Measurements from ENCODE around the gene BORCS5. TPM values are rescaled to one million over a fixed set of nuclear protein-coding genes. Genes with fewer than 3 reads are reported as not detected.

Gene BORCS5
- total RNA-seq, 1 donor from 2014 or later: 14.4 TPM

DNA sequence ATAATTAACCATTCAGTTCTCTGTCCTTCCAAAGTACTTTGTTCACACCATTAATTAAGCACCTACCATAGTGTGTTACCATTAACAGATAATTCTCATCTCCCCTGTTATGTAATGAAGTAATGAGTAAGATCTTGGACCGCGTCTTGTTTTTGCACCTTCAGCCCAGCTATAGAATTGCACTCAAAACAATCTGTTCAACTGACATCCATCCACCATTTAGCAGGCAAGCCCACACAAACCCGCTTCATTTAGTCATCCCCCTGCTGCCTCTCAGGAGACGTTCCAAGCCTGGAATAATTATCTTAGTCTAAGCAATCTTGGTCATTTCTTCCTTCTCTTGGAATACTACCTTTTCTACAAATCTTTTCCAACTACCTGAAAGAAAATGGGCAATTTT, 131.4 kb downstream of the BORCS5 start:
- no peak for DNase-seq (ENCODE audit: extremely low spot score, unreplicated experiment)
- Mint-ChIP-seq H3K27ac (peak overlapping the region; percentile 57), H3K9me3 (no peaks in the 10 kb centered on the region), H3K4me1 (ENCODE audit: unreplicated experiment) (peaks cover 5% of the 10 kb centered on the region), H3K27me3 (no peaks in the 10 kb centered on the region), H3K4me3 (no peak overlapping the region), H3K36me3 (peaks cover 37% of the 10 kb centered on the region)
- TF ChIP-seq, protein P1, sequence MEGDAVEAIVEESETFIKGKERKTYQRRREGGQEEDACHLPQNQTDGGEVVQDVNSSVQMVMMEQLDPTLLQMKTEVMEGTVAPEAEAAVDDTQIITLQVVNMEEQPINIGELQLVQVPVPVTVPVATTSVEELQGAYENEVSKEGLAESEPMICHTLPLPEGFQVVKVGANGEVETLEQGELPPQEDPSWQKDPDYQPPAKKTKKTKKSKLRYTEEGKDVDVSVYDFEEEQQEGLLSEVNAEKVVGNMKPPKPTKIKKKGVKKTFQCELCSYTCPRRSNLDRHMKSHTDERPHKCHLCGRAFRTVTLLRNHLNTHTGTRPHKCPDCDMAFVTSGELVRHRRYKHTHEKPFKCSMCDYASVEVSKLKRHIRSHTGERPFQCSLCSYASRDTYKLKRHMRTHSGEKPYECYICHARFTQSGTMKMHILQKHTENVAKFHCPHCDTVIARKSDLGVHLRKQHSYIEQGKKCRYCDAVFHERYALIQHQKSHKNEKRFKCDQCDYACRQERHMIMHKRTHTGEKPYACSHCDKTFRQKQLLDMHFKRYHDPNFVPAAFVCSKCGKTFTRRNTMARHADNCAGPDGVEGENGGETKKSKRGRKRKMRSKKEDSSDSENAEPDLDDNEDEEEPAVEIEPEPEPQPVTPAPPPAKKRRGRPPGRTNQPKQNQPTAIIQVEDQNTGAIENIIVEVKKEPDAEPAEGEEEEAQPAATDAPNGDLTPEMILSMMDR (conservative IDR thresholded peaks at IDR 0.05): no peak

DNA sequence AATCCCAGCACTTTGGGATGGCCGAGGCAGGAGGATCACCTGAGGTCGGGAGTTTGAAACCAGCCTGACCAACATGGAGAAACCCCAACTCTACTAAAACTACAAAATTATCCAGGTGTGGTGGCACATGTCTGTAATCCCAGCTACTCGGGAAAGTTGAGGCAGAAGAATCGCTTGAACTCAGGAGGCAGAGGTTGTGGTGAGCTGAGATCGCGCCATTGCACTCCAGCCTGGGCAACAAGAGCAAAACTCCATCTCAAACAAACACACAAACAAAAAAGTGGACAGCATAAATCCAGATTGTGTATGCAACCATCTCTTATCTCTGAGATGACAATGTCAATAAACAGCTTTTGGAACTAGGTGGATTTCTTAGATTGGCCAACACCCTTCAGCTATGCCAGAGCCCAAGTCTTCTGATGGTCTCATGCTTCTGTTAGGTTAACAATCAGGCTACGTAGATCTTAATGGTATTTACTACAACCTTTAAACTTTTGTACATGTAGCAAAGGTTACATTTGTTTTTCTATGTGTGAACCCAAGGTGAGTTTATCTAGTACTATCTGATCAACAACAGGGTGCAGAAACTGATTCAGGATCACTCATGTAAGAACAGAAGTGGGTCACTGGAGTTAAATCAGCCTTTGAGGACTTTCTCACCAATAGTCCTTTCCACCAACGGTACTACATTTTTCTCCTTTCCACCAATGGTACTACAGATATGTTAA, 132.1 kb downstream of the BORCS5 start:
- DNase-seq (ENCODE audit: extremely low spot score, unreplicated experiment): no peak
- no peaks in the 10 kb centered on the region for H3K9me3 Mint-ChIP-seq

DNA sequence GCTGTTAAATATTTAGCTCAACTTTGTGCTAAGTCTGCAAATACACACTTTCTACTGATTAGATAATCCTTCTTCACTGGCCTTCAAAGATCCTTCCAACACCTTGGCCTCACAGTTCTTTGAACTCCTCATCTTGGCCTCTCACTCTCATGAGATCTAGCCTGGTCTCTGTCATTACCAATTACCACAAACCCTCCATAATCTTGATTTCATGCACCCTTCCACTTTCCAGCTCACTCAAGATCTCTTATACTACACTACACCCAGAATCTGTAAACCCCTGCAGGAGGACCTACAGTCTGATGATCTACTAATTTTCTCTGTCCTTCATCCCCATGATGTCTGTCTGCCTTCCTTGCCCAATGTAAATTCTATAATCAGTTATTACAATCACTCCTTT, 134.7 kb downstream of the BORCS5 start:
- H3K27ac Mint-ChIP-seq: no peak overlapping the region
- H3K9me3 Mint-ChIP-seq: no peaks in the 10 kb centered on the region
- no peak for DNase-seq (ENCODE audit: extremely low spot score, unreplicated experiment)
- TF ChIP-seq, protein P1 (conservative IDR thresholded peaks at IDR 0.05): no peak
- H3K4me3 Mint-ChIP-seq: no peak overlapping the region
- peaks cover 26% of the 10 kb centered on the region for H3K36me3 Mint-ChIP-seq
- H3K27me3 Mint-ChIP-seq: no peaks in the 10 kb centered on the region
- peaks cover 5% of the 10 kb centered on the region for H3K4me1 Mint-ChIP-seq (ENCODE audit: unreplicated experiment)

More for the DNA sequence above, 132.1 kb downstream of the BORCS5 start:
- Mint-ChIP-seq H3K4me1 (ENCODE audit: unreplicated experiment) (peaks cover 5% of the 10 kb centered on the region), H3K27me3 (no peaks in the 10 kb centered on the region), H3K27ac (peak overlapping the region; percentile 57), H3K4me3 (no peak overlapping the region), H3K36me3 (peaks cover 30% of the 10 kb centered on the region)
- TF ChIP-seq, protein P1 (conservative IDR thresholded peaks at IDR 0.05): no peak

DNA sequence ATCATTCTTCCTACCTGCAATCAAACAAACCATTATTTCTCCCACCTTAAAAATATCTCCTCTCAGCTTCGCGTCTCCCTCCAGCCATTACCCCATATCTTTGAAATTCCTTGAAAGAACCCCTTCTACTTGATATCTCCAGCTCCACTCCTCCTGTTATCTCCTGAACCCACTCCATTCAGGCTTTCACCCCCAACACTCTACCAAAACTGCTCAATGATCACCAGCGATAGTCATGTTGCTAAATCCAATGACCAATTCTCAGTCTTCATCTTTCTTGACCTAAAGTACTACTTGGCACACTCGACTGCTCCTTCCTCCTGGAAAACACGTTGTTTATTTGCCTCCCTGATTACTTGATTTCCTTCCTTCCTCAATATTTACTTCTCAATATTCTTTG, 135.7 kb downstream of the BORCS5 start:
- TF ChIP-seq, protein P1 (conservative IDR thresholded peaks at IDR 0.05): no peak
- H3K36me3 Mint-ChIP-seq: peaks cover 23% of the 10 kb centered on the region
- H3K4me3 Mint-ChIP-seq: no peak overlapping the region
- DNase-seq (ENCODE audit: extremely low spot score, unreplicated experiment): no peak
- H3K9me3 Mint-ChIP-seq: no peaks in the 10 kb centered on the region
- H3K27me3 Mint-ChIP-seq: no peaks in the 10 kb centered on the region
- no peak overlapping the region for H3K27ac Mint-ChIP-seq
- peaks cover 5% of the 10 kb centered on the region for H3K4me1 Mint-ChIP-seq (ENCODE audit: unreplicated experiment)

DNA sequence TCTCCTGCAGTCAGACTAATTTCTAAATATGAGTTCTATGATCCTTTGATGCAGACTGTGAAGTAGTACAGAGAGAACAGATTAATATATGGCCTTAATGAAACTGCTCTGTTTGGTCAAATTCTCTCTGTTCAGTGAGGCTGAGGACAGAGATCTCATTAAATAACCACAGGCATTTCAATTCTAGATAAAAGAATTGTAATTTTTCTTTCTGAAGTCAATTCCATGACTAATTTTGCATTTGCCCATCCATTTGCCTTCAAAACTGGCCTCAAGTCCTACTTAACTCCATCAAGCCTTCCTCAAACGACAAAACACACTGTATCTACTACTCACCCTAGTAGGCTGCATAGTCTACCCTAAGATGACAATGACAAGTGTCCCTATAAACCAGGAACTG, 138.7 kb downstream of the BORCS5 start:
- TF ChIP-seq, protein P1 (conservative IDR thresholded peaks at IDR 0.05): no peak
- Mint-ChIP-seq H3K4me1 (ENCODE audit: unreplicated experiment) (no peaks in the 10 kb centered on the region), H3K4me3 (no peak overlapping the region), H3K27me3 (no peaks in the 10 kb centered on the region), H3K27ac (no peak overlapping the region), H3K36me3 (peaks cover 25% of the 10 kb centered on the region), H3K9me3 (no peaks in the 10 kb centered on the region)
- DNase-seq (ENCODE audit: extremely low spot score, unreplicated experiment): no peak
